ENCODE measurements around the gene RFXAP.

Gene RFXAP

DNA sequence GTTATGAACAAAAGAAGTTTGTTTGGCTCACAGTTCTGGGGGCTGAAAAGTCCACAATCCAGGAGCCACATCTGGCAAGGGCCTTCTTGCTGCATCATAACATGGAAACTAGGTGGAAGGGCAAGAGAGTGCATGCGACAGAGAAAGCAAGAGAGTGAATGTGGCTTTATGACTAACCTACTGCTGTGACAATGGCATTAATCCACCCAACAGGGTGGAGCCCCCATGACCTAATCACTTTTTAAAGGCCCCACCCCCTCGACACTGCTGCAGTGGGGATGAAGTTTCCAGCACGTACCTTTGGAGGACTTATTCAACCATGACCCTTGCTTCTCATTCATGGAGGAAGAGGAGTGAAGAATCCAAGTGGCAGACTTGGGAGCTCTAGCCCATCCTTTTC, 30.0 kb upstream of the RFXAP start:
- H3K36me3 ChIP-seq (ENCODE audit: control insufficient read depth, insufficient read depth, low read length): no peaks in the 10 kb centered on the region
- H3K4me3 ChIP-seq (ENCODE audit: low read depth, low read length): no peak overlapping the region
- H3K9ac ChIP-seq (ENCODE audit: low read depth, low read length): no peak overlapping the region
- no peaks in the 10 kb centered on the region; the same call in 1 of the 2 replicates for H3K4me1 ChIP-seq (ENCODE audit: control insufficient read depth, insufficient read depth, low read length)
- no peaks in the 10 kb centered on the region for H3K27me3 ChIP-seq (ENCODE audit: control insufficient read depth, insufficient read depth, low read length)
- H3K27ac ChIP-seq (ENCODE audit: low read depth, low read length): no peak overlapping the region
- H3K9me3 ChIP-seq (ENCODE audit: control insufficient read depth, insufficient read depth, low read length): no peaks in the 10 kb centered on the region

GRCh38 chr13:36789730-36790129, 29.3 kb upstream of the RFXAP start:
- H3K9me3 ChIP-seq (ENCODE audit: control insufficient read depth, insufficient read depth, low read length): no peaks in the 10 kb centered on the region
- H3K27me3 ChIP-seq (ENCODE audit: control insufficient read depth, insufficient read depth, low read length): no peaks in the 10 kb centered on the region
- H3K36me3 ChIP-seq (ENCODE audit: control insufficient read depth, insufficient read depth, low read length): no peaks in the 10 kb centered on the region

GRCh38 chr13:36794706-36795105, 24.3 kb upstream of the RFXAP start:
- Histone ChIP-seq H3K9ac (ENCODE audit: low read depth, low read length) (no peak overlapping the region), H3K27me3 (ENCODE audit: control insufficient read depth, insufficient read depth, low read length) (no peaks in the 10 kb centered on the region), H3K9me3 (ENCODE audit: control insufficient read depth, insufficient read depth, low read length) (no peaks in the 10 kb centered on the region), H3K4me1 (ENCODE audit: control insufficient read depth, insufficient read depth, low read length) (peaks cover 12% of the 10 kb centered on the region), H3K4me3 (ENCODE audit: low read depth, low read length) (no peak overlapping the region), H3K27ac (ENCODE audit: low read depth, low read length) (no peak overlapping the region), H3K36me3 (ENCODE audit: control insufficient read depth, insufficient read depth, low read length) (no peaks in the 10 kb centered on the region)

More at GRCh38 chr13:36789730-36790129, 29.3 kb upstream of the RFXAP start:
- no peaks in the 10 kb centered on the region; the same call in 1 of the 2 replicates for H3K4me1 ChIP-seq (ENCODE audit: control insufficient read depth, insufficient read depth, low read length)
- H3K9ac ChIP-seq (ENCODE audit: low read depth, low read length): no peak overlapping the region
- no peak overlapping the region for H3K27ac ChIP-seq (ENCODE audit: low read depth, low read length)
- H3K4me3 ChIP-seq (ENCODE audit: low read depth, low read length): no peak overlapping the region

DNA sequence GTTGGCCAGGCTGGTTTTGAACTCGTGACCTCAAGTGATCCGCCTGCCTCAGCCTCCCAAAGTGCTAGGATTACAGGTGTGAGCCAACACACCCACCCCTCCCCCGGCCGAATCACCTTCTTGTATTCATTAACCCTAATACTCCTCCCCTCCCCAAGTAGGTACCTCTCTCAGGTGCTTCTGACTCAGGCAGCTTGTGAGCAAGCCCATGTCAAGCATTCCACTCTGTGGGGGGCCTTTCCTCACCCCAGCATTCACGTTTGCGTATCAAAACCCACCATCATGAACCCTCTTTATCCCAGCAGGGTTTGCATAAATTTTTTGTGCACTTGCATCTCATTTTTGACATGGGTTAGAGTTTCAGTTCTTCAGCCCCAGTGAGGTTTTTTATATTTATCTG, 23.6 kb upstream of the RFXAP start:
- H3K27ac ChIP-seq (ENCODE audit: low read depth, low read length): peak overlapping the region; percentile 69
- no peaks in the 10 kb centered on the region for H3K27me3 ChIP-seq (ENCODE audit: control insufficient read depth, insufficient read depth, low read length)
- 0 out of 2 replicates have a peak overlapping the region, but pooled peaks have one; percentile 22 for H3K4me3 ChIP-seq (ENCODE audit: low read depth, low read length)
- H3K9me3 ChIP-seq (ENCODE audit: control insufficient read depth, insufficient read depth, low read length): no peaks in the 10 kb centered on the region
- H3K36me3 ChIP-seq (ENCODE audit: control insufficient read depth, insufficient read depth, low read length): no peaks in the 10 kb centered on the region
- H3K4me1 ChIP-seq (ENCODE audit: control insufficient read depth, insufficient read depth, low read length): peaks cover 12% of the 10 kb centered on the region
- H3K9ac ChIP-seq (ENCODE audit: low read depth, low read length): no peak overlapping the region

DNA sequence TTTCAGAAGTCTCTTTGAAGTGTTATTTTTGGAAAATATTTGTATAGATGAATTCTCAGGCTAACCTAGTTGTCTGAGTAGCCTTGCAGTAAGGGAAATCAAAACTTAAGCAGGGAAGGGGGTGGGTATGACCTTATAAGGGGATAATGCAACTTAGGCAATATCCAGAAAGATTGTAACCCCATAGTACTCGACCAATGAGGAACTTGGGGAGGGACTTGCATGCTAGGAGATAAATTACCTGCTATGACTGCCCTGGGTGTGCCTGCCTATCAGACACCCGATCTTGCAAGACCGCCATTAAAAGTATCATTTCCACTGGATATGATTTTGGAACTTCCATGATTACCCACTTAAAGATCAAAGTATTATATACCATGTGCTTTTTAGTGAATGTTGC, 23.0 kb upstream of the RFXAP start:
- Histone ChIP-seq H3K36me3 (ENCODE audit: control insufficient read depth, insufficient read depth, low read length) (no peaks in the 10 kb centered on the region), H3K9ac (ENCODE audit: low read depth, low read length) (no peak overlapping the region), H3K9me3 (ENCODE audit: control insufficient read depth, insufficient read depth, low read length) (no peaks in the 10 kb centered on the region), H3K4me1 (ENCODE audit: control insufficient read depth, insufficient read depth, low read length) (peaks cover 12% of the 10 kb centered on the region), H3K27ac (ENCODE audit: low read depth, low read length) (peak overlapping the region; percentile 69), H3K27me3 (ENCODE audit: control insufficient read depth, insufficient read depth, low read length) (no peaks in the 10 kb centered on the region), H3K4me3 (ENCODE audit: low read depth, low read length) (0 out of 2 replicates have a peak overlapping the region, but pooled peaks have one; percentile 22)

GRCh38 chr13:36801035-36801434, 18.0 kb upstream of the RFXAP start:
- Histone ChIP-seq H3K4me3 (ENCODE audit: low read depth, low read length) (no peak overlapping the region), H3K27ac (ENCODE audit: low read depth, low read length) (no peak overlapping the region), H3K36me3 (ENCODE audit: control insufficient read depth, insufficient read depth, low read length) (no peaks in the 10 kb centered on the region), H3K9ac (ENCODE audit: low read depth, low read length) (no peak overlapping the region), H3K9me3 (ENCODE audit: control insufficient read depth, insufficient read depth, low read length) (no peaks in the 10 kb centered on the region), H3K27me3 (ENCODE audit: control insufficient read depth, insufficient read depth, low read length) (no peaks in the 10 kb centered on the region), H3K4me1 (ENCODE audit: control insufficient read depth, insufficient read depth, low read length) (peaks cover 7% of the 10 kb centered on the region)

- H3K4me3 ChIP-seq (ENCODE audit: low read depth, low read length): no peak overlapping the region
- H3K4me1 ChIP-seq (ENCODE audit: control insufficient read depth, insufficient read depth, low read length): no peaks in the 10 kb centered on the region
- no peak overlapping the region for H3K9ac ChIP-seq (ENCODE audit: low read depth, low read length)
- no peaks in the 10 kb centered on the region for H3K36me3 ChIP-seq (ENCODE audit: control insufficient read depth, insufficient read depth, low read length)
- H3K27ac ChIP-seq (ENCODE audit: low read depth, low read length): no peak overlapping the region
- no peaks in the 10 kb centered on the region for H3K27me3 ChIP-seq (ENCODE audit: control insufficient read depth, insufficient read depth, low read length)
- no peaks in the 10 kb centered on the region for H3K9me3 ChIP-seq (ENCODE audit: control insufficient read depth, insufficient read depth, low read length)
These were observed 14.4 kb upstream of the RFXAP start for GRCh38 chr13:36804588-36804987.

DNA sequence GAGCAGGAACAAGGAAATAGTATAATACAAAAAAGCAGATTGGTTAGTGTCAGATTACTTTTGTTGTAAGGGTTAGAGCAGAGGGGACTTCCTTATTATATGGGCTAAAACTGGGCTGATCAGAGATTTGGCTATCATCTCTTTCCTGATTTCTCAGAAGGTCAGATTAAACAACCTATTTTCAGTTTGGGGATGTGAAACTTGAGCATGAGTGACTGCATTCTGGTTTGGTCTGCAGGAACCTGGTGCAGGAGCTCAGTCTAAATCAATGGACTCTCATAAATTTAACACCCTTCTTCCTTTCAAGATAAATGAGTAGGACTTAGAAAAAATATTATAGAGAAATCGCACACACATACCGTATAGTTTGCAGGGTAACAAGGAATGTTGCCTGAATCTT, 12.9 kb upstream of the RFXAP start:
- H3K27ac ChIP-seq (ENCODE audit: low read depth, low read length): no peak overlapping the region
- H3K9me3 ChIP-seq (ENCODE audit: control insufficient read depth, insufficient read depth, low read length): no peaks in the 10 kb centered on the region
- no peaks in the 10 kb centered on the region for H3K36me3 ChIP-seq (ENCODE audit: control insufficient read depth, insufficient read depth, low read length)
- H3K4me3 ChIP-seq (ENCODE audit: low read depth, low read length): no peak overlapping the region
- no peaks in the 10 kb centered on the region for H3K4me1 ChIP-seq (ENCODE audit: control insufficient read depth, insufficient read depth, low read length)
- no peaks in the 10 kb centered on the region for H3K27me3 ChIP-seq (ENCODE audit: control insufficient read depth, insufficient read depth, low read length)
- H3K9ac ChIP-seq (ENCODE audit: low read depth, low read length): no peak overlapping the region

DNA sequence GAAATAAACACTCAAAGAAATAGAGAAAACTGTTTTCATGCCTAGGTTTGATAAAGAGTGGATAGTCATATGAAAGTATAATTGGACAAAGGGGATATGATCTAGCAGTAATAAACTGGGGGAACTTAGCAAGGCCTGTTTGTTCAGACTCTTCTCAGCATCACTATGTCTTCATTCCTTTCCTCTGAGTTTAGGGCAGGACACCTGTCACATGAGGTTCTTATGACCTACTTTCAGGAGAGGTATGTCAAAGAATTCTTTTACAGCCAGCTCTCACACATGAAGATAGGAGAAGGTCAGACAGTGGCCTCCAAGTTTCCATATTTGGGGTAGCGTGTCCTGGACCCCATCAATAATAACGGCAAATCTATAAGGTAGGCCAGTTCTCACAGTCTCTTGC, 11.4 kb upstream of the RFXAP start:
- no peaks in the 10 kb centered on the region for H3K36me3 ChIP-seq (ENCODE audit: control insufficient read depth, insufficient read depth, low read length)
- H3K9ac ChIP-seq (ENCODE audit: low read depth, low read length): no peak overlapping the region
- no peaks in the 10 kb centered on the region for H3K27me3 ChIP-seq (ENCODE audit: control insufficient read depth, insufficient read depth, low read length)
- H3K4me3 ChIP-seq (ENCODE audit: low read depth, low read length): no peak overlapping the region
- no peaks in the 10 kb centered on the region for H3K9me3 ChIP-seq (ENCODE audit: control insufficient read depth, insufficient read depth, low read length)
- no peak overlapping the region for H3K27ac ChIP-seq (ENCODE audit: low read depth, low read length)
- H3K4me1 ChIP-seq (ENCODE audit: control insufficient read depth, insufficient read depth, low read length): no peaks in the 10 kb centered on the region

GRCh38 chr13:36813225-36813624, 5.8 kb upstream of the RFXAP start:
- H3K4me1 ChIP-seq (ENCODE audit: control insufficient read depth, insufficient read depth, low read length): peaks cover 11% of the 10 kb centered on the region
- no peak overlapping the region for H3K27ac ChIP-seq (ENCODE audit: low read depth, low read length)
- H3K27me3 ChIP-seq (ENCODE audit: control insufficient read depth, insufficient read depth, low read length): no peaks in the 10 kb centered on the region
- no peaks in the 10 kb centered on the region for H3K36me3 ChIP-seq (ENCODE audit: control insufficient read depth, insufficient read depth, low read length)
- H3K4me3 ChIP-seq (ENCODE audit: low read depth, low read length): no peak overlapping the region
- no peak overlapping the region for H3K9ac ChIP-seq (ENCODE audit: low read depth, low read length)
- H3K9me3 ChIP-seq (ENCODE audit: control insufficient read depth, insufficient read depth, low read length): no peaks in the 10 kb centered on the region

DNA sequence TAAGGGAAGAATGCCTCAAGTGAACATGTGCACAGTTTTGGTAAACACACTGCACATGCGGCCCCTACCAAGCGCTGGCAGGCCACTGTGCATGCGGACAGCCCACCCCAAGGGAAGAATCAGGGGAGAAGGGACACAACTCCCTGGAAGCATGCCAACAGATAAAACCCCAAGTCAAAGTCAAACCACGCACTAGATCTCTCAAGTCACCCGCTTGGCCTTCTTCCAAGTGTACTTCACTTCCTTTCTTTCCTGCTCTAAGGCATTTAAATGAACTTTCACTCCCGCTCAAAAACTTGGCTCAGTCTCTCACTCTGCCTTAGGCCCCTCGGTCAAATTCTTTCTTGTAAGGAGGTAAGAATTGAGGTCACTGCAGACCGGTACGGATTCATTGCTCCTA, 4.6 kb upstream of the RFXAP start:
- Histone ChIP-seq H3K4me3 (ENCODE audit: low read depth, low read length) (no peak overlapping the region), H3K36me3 (ENCODE audit: control insufficient read depth, insufficient read depth, low read length) (no peaks in the 10 kb centered on the region), H3K4me1 (ENCODE audit: control insufficient read depth, insufficient read depth, low read length) (peaks cover 15% of the 10 kb centered on the region), H3K9me3 (ENCODE audit: control insufficient read depth, insufficient read depth, low read length) (no peaks in the 10 kb centered on the region), H3K27me3 (ENCODE audit: control insufficient read depth, insufficient read depth, low read length) (no peaks in the 10 kb centered on the region), H3K27ac (ENCODE audit: low read depth, low read length) (no peak overlapping the region), H3K9ac (ENCODE audit: low read depth, low read length) (no peak overlapping the region)

- no peaks in the 10 kb centered on the region for H3K36me3 ChIP-seq (ENCODE audit: control insufficient read depth, insufficient read depth, low read length)
- no peaks in the 10 kb centered on the region for H3K9me3 ChIP-seq (ENCODE audit: control insufficient read depth, insufficient read depth, low read length)
- H3K27me3 ChIP-seq (ENCODE audit: control insufficient read depth, insufficient read depth, low read length): no peaks in the 10 kb centered on the region; the same call in 1 of the 2 replicates
- no peak overlapping the region for H3K4me3 ChIP-seq (ENCODE audit: low read depth, low read length)
- no peak overlapping the region for H3K9ac ChIP-seq (ENCODE audit: low read depth, low read length)
- H3K27ac ChIP-seq (ENCODE audit: low read depth, low read length): no peak overlapping the region
- peaks cover 18% of the 10 kb centered on the region for H3K4me1 ChIP-seq (ENCODE audit: control insufficient read depth, insufficient read depth, low read length)
These were observed 4.0 kb upstream of the RFXAP start for GRCh38 chr13:36815062-36815461.
